Astrocyte (in vitro differentiated cells and primary cell): ENCODE results near the gene LRRC4C. TPM values are rescaled to one million over a fixed set of nuclear protein-coding genes. Genes with fewer than 3 reads are reported as not detected.

Source experiments
- DNase-seq: peaks from one replicate; pipeline ENCODE4 v3.0.0-alpha.2; 2010; ENCODE audit warnings: low read depth
- FAIRE-seq: peaks from 2 replicates; lab custom pipeline; 2011; peaks lifted over from hg19 to GRCh38; lab: Jason Lieb, UNC
- H2AFZ ChIP-seq: 2 replicates; pipeline ENCODE4 v1.6.0; 2012; ENCODE audit warnings: low read depth, low read length, inconsistent platforms
- H3K27ac ChIP-seq: 2 replicates; pipeline ENCODE4 v1.5.1; 2011; ENCODE audit warnings: low read depth, low read length, inconsistent platforms
- H3K27me3 ChIP-seq: 2 replicates; pipeline ENCODE4 v1.6.0; 2011; ENCODE audit warnings: low read length, inconsistent platforms; ENCODE audit not compliant: insufficient read depth
- H3K36me3 ChIP-seq: 2 replicates; pipeline ENCODE4 v1.5.1; 2011; ENCODE audit warnings: low read length, inconsistent platforms; ENCODE audit not compliant: insufficient read depth
- H3K4me1 ChIP-seq: 2 replicates; pipeline ENCODE4 v1.5.1; 2011; ENCODE audit warnings: low read length, inconsistent platforms; ENCODE audit not compliant: insufficient read depth
- H3K4me2 ChIP-seq: 2 replicates; pipeline ENCODE4 v1.6.0; 2012; ENCODE audit warnings: low read length, inconsistent platforms
- H3K4me3 ChIP-seq: 2 replicates; pipeline ENCODE4 v1.5.1; 2011; ENCODE audit warnings: low read depth, mild to moderate bottlenecking, low read length, inconsistent platforms; ENCODE audit not compliant: insufficient read depth
- H3K79me2 ChIP-seq: 2 replicates; pipeline ENCODE4 v1.6.0; 2012; ENCODE audit warnings: mild to moderate bottlenecking, low read length, inconsistent platforms; ENCODE audit not compliant: insufficient read depth
- H3K9ac ChIP-seq: 2 replicates; pipeline ENCODE4 v1.6.0; 2012; ENCODE audit warnings: mild to moderate bottlenecking, low read length, inconsistent platforms
- H3K9me3 ChIP-seq: 2 replicates; pipeline ENCODE4 v1.5.1; 2012; ENCODE audit warnings: low read depth, mild to moderate bottlenecking, low read length, inconsistent platforms; ENCODE audit not compliant: insufficient read depth
- H4K20me1 ChIP-seq: 2 replicates; pipeline ENCODE4 v1.6.0; 2012; ENCODE audit warnings: low read length, inconsistent platforms; ENCODE audit not compliant: insufficient read depth
- H3K27ac Mint-ChIP-seq: one replicate; pipeline ENCODE4 v1.8.0; 2021; ENCODE audit warnings: mild to moderate bottlenecking, mixed read lengths; ENCODE audit not compliant: unreplicated experiment
- H3K27me3 Mint-ChIP-seq: one replicate; pipeline ENCODE4 v1.8.0; 2021; ENCODE audit warnings: low read depth, mixed read lengths; ENCODE audit not compliant: unreplicated experiment
- H3K36me3 Mint-ChIP-seq: one replicate; pipeline ENCODE4 v1.8.0; 2021; ENCODE audit warnings: low read depth, mixed read lengths; ENCODE audit not compliant: unreplicated experiment
- H3K4me1 Mint-ChIP-seq: one replicate; pipeline ENCODE4 v1.8.0; 2021; ENCODE audit warnings: low read depth, mixed read lengths; ENCODE audit not compliant: unreplicated experiment
- H3K4me3 Mint-ChIP-seq: one replicate; pipeline ENCODE4 v1.8.0; 2021; ENCODE audit warnings: mild to moderate bottlenecking, moderate library complexity, mixed read lengths; ENCODE audit not compliant: unreplicated experiment
- H3K9me3 Mint-ChIP-seq: one replicate; pipeline ENCODE4 v1.8.0; 2021; ENCODE audit warnings: mild to moderate bottlenecking, mixed read lengths; ENCODE audit not compliant: unreplicated experiment
- EZH2 ChIP-seq: IDR thresholded peaks from 2 replicates; pipeline ENCODE4 v1.6.1; 2012; ENCODE audit warnings: mild to moderate bottlenecking, low read length, inconsistent platforms; ENCODE audit not compliant: insufficient read depth
- total RNA-seq: library from RNA; stranded (reverse); gene quantifications from 2 replicates; pipeline ENCODE4 v1.2.1, GENCODE V29; 2021
- TF ChIP-seq, protein P1 (sequence below): IDR thresholded peaks from 2 replicates; pipeline ENCODE4 v1.5.1; 2011; ENCODE audit warnings: low read depth, mild to moderate bottlenecking, inconsistent platforms, low read length, moderate library complexity; ENCODE audit not compliant: insufficient read depth

Gene LRRC4C
- total RNA-seq, 1 donor from 2014 or later = 9.0 TPM

DNA sequence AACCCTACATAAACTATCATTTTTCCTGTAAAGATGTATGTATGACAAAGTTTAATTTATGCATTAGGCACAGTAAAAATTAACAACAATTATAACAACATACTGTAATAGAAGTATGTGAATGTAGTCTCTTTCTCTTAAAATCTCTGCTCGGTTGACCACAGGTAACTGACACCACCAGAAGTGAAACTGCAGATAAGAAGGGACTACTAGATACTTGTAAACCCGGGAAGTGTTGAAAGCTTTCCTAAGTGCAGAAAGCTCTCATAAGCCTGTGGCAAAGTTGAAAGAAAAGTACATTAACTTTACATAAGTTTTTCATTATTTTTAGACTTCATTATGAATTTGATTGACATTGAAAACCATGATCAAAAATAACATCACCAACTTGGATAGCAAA, 1173.3 kb downstream of the LRRC4C start:
- no peaks in the 10 kb centered on the region for H3K27me3 ChIP-seq
- no peaks in the 10 kb centered on the region for H3K9me3 ChIP-seq
- H3K4me2 ChIP-seq = no peak overlapping the region
- no peaks in the 10 kb centered on the region for H4K20me1 ChIP-seq
- no peak overlapping the region for H3K27ac ChIP-seq
- H3K79me2 ChIP-seq = no peaks in the 10 kb centered on the region
- H2AFZ ChIP-seq = no peak overlapping the region
- Mint-ChIP-seq H3K9me3 (no peaks in the 10 kb centered on the region), H3K4me3 (no peak overlapping the region), H3K27me3 (no peaks in the 10 kb centered on the region), H3K27ac (no peak overlapping the region), H3K36me3 (no peaks in the 10 kb centered on the region), H3K4me1 (peaks cover 11% of the 10 kb centered on the region)
- H3K36me3 ChIP-seq = no peaks in the 10 kb centered on the region
- no peak overlapping the region for H3K9ac ChIP-seq
- peaks cover 14% of the 10 kb centered on the region for H3K4me1 ChIP-seq
- H3K4me3 ChIP-seq = no peak overlapping the region
- TF ChIP-seq, protein P1, sequence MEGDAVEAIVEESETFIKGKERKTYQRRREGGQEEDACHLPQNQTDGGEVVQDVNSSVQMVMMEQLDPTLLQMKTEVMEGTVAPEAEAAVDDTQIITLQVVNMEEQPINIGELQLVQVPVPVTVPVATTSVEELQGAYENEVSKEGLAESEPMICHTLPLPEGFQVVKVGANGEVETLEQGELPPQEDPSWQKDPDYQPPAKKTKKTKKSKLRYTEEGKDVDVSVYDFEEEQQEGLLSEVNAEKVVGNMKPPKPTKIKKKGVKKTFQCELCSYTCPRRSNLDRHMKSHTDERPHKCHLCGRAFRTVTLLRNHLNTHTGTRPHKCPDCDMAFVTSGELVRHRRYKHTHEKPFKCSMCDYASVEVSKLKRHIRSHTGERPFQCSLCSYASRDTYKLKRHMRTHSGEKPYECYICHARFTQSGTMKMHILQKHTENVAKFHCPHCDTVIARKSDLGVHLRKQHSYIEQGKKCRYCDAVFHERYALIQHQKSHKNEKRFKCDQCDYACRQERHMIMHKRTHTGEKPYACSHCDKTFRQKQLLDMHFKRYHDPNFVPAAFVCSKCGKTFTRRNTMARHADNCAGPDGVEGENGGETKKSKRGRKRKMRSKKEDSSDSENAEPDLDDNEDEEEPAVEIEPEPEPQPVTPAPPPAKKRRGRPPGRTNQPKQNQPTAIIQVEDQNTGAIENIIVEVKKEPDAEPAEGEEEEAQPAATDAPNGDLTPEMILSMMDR = no peak
- TF ChIP-seq EZH2 = no peak
- DNase-seq (no peak), FAIRE-seq (no peak)

DNA sequence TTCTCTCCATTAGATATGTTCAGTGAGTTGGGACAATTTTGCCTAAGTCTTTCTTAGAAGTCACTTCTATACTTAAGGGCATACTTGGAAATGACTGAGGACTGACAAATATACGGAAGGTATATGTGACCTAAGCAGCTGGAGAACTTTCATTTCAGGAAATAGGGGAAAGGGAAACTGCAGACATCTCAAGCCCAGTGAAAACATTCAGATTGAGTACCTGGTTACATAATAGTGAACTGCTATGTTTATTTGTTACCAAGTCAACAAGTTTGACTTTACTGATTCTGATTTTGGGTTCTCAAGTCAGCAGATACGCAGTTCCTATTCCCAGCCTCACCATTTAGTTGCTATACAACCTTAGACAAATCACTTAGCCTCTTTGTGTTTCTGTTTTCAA, 1173.9 kb downstream of the LRRC4C start:
- Mint-ChIP-seq H3K4me1 (peaks cover 14% of the 10 kb centered on the region), H3K27ac (no peak overlapping the region), H3K4me3 (no peak overlapping the region), H3K27me3 (no peaks in the 10 kb centered on the region), H3K9me3 (no peaks in the 10 kb centered on the region), H3K36me3 (no peaks in the 10 kb centered on the region)
- Histone ChIP-seq H3K4me1 (peaks cover 11% of the 10 kb centered on the region), H3K27ac (no peak overlapping the region), H3K4me3 (no peak overlapping the region), H3K9me3 (no peaks in the 10 kb centered on the region), H3K27me3 (no peaks in the 10 kb centered on the region), H3K4me2 (no peak overlapping the region), H3K36me3 (no peaks in the 10 kb centered on the region), H3K9ac (no peak overlapping the region), H3K79me2 (no peaks in the 10 kb centered on the region), H4K20me1 (no peaks in the 10 kb centered on the region), H2AFZ (no peak overlapping the region)
- FAIRE-seq (no peak), DNase-seq (no peak)
- TF ChIP-seq, protein P1 = no peak
- TF ChIP-seq EZH2 = no peak

DNA sequence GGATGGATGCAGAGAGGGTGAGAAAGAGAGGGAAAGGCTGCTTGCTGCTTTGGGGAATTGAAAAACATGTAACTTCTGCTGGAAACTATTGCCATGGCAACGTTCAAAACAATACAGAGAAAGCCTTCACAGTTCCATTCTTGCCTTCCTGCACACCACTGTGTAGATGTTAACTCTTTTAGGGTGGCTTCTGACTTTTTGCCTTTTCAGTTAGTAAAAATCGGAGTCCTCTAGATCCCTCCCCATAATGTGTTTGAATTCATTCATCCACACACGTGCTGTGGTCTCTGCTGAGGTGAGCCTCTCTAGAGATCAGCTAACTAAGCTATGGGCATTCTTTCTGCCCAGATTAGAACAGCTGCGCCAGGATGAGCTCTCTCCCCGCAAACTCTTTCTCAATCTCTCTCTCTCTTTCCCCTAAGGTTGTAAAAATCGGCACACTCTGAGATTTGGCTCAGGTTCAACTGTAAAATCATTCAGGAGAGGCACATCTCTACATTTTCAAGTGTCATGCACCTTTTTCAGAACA, 1178.3 kb downstream of the LRRC4C start:
- Histone ChIP-seq H3K9ac (peak overlapping the region; percentile 59), H2AFZ (peak overlapping the region; percentile 42), H4K20me1 (no peaks in the 10 kb centered on the region), H3K79me2 (no peaks in the 10 kb centered on the region), H3K4me3 (peak overlapping the region; percentile 23), H3K27ac (peak overlapping the region; percentile 7), H3K4me2 (peak overlapping the region; percentile 69), H3K4me1 (no peaks in the 10 kb centered on the region), H3K9me3 (no peaks in the 10 kb centered on the region), H3K36me3 (no peaks in the 10 kb centered on the region), H3K27me3 (no peaks in the 10 kb centered on the region)
- DNase-seq (peak; percentile 53), FAIRE-seq (no peak)
- Mint-ChIP-seq H3K27me3 (no peaks in the 10 kb centered on the region), H3K4me1 (peaks cover 9% of the 10 kb centered on the region), H3K9me3 (no peaks in the 10 kb centered on the region), H3K36me3 (no peaks in the 10 kb centered on the region), H3K27ac (peak overlapping the region; percentile 70), H3K4me3 (no peak overlapping the region)
- TF ChIP-seq, protein P1 = no peak
- no peak for TF ChIP-seq EZH2
